ENCODE results near the gene HM13. TPM values are rescaled to one million over a fixed set of nuclear protein-coding genes. Genes with fewer than 3 reads are reported as not detected.

Gene HM13
- total and polyA plus RNA-seq, 2 of the 13 experiments (the other 11 are each of a cell fraction or from before 2014, with no cell fraction given), result 118 to 243 TPM

- TF ChIP-seq ZNF512 (CRISPR knock-in tag; IDR thresholded peaks at IDR 0.05) (peak; percentile 74; the same call in 1 of the 2 replicates), IKZF1 (IDR thresholded peaks at IDR 0.05) (no peak), ZNF678 (CRISPR knock-in tag; IDR thresholded peaks at IDR 0.05) (peak; percentile 95; the same call in 1 of the 2 replicates), KDM2A (CRISPR knock-in tag; IDR thresholded peaks at IDR 0.05; ENCODE audit: borderline replicate concordance, low read depth) (peak; percentile 99), CENPX (CRISPR knock-in tag; IDR thresholded peaks at IDR 0.05) (no peak), ZNF274 (CRISPR knock-in tag; IDR thresholded peaks at IDR 0.05) (no peak; the same call in 1 of the 2 replicates), IRF1 (CRISPR knock-in tag; IDR thresholded peaks at IDR 0.05; ENCODE audit: low read depth) (0 out of 2 replicates have a peak, but pooled peaks have one; percentile 51), GABPB1 (CRISPR knock-in tag; IDR thresholded peaks at IDR 0.05) (peak; percentile 86), ZNF740 (CRISPR knock-in tag; IDR thresholded peaks at IDR 0.05) (peak; percentile 87), RORA (CRISPR knock-in tag; IDR thresholded peaks at IDR 0.05) (no peak), TP53 (CRISPR knock-in tag; conservative IDR thresholded peaks at IDR 0.05) (peak; percentile 93), HOXA7 (CRISPR knock-in tag; IDR thresholded peaks at IDR 0.05) (no peak), ZNF367 (CRISPR knock-in tag; IDR thresholded peaks at IDR 0.05; ENCODE audit: borderline replicate concordance) (0 out of 2 replicates have a peak, but pooled peaks have one; percentile 82), TAF1 (CRISPR knock-in tag; IDR thresholded peaks at IDR 0.05) (peak; percentile 87), MBNL3 (CRISPR knock-in tag; conservative IDR thresholded peaks at IDR 0.05) (no peak), HNF4G (IDR thresholded peaks at IDR 0.05; ENCODE audit: borderline replicate concordance, low read depth, low read length) (peak; percentile 92), HNF4G (CRISPR knock-in tag; IDR thresholded peaks at IDR 0.05; ENCODE audit: borderline replicate concordance, low read depth) (peak; percentile 96), MIXL1 (CRISPR knock-in tag; IDR thresholded peaks at IDR 0.05) (peak; percentile 54; the same call in 1 of the 2 replicates), NFAT5 (CRISPR knock-in tag; IDR thresholded peaks at IDR 0.05) (peak; percentile 37; the same call in 1 of the 2 replicates), ATAD3A (CRISPR knock-in tag; IDR thresholded peaks at IDR 0.05) (0 out of 2 replicates have a peak, but pooled peaks have one; percentile 71), IRF9 (CRISPR knock-in tag; IDR thresholded peaks at IDR 0.05; ENCODE audit: borderline replicate concordance) (peak; percentile 91)
These were observed 58.7 kb downstream of the HM13 start (continued) for GRCh38 chr20:31572701-31573554.

All from HepG2 (cell line).